Measurements from ENCODE around the gene ADRA1B. TPM values are rescaled to one million over a fixed set of nuclear protein-coding genes. Genes with fewer than 3 reads are reported as not detected.

Gene ADRA1B
- total RNA-seq, 1 donor from 2014 or later = 0.66 TPM

DNA sequence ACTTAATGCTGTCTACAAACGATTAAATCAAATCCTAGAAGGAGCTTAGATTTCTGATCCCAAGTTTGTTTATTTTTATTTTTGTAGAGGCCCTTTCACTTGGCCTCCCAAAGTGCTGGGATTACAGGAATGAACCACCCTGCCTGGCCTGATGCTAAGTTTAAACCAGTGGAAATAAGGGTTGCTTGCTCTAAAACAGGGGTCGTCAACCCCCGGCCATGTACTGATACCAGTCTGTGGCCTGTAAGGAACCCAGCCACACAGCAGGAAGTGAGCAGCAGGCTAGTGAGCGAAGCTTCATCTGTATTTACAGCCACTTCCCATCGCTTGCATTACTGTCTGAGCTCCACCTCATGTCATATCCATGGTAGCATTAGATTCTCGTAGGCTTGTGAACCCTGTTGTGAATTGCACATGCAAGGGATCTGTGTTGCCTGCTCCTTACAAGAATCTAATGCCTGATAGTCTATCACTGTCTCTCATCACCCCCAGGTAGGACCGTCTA is 104.0 kb downstream of the ADRA1B start:
- TF ChIP-seq, protein P1, sequence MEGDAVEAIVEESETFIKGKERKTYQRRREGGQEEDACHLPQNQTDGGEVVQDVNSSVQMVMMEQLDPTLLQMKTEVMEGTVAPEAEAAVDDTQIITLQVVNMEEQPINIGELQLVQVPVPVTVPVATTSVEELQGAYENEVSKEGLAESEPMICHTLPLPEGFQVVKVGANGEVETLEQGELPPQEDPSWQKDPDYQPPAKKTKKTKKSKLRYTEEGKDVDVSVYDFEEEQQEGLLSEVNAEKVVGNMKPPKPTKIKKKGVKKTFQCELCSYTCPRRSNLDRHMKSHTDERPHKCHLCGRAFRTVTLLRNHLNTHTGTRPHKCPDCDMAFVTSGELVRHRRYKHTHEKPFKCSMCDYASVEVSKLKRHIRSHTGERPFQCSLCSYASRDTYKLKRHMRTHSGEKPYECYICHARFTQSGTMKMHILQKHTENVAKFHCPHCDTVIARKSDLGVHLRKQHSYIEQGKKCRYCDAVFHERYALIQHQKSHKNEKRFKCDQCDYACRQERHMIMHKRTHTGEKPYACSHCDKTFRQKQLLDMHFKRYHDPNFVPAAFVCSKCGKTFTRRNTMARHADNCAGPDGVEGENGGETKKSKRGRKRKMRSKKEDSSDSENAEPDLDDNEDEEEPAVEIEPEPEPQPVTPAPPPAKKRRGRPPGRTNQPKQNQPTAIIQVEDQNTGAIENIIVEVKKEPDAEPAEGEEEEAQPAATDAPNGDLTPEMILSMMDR (IDR thresholded peaks at IDR 0.05; ENCODE audit: partially characterized antibody, unreplicated experiment) = no peak
- DNase-seq = no peak
- Mint-ChIP-seq H3K4me1 (ENCODE audit: low read depth, unreplicated experiment) (peaks cover 8% of the 10 kb centered on the region), H3K4me3 (ENCODE audit: unreplicated experiment) (no peak overlapping the region), H3K36me3 (ENCODE audit: unreplicated experiment) (no peaks in the 10 kb centered on the region), H3K27me3 (ENCODE audit: unreplicated experiment) (no peaks in the 10 kb centered on the region), H3K9me3 (ENCODE audit: unreplicated experiment) (no peaks in the 10 kb centered on the region), H3K27ac (ENCODE audit: unreplicated experiment) (no peak overlapping the region)

DNA sequence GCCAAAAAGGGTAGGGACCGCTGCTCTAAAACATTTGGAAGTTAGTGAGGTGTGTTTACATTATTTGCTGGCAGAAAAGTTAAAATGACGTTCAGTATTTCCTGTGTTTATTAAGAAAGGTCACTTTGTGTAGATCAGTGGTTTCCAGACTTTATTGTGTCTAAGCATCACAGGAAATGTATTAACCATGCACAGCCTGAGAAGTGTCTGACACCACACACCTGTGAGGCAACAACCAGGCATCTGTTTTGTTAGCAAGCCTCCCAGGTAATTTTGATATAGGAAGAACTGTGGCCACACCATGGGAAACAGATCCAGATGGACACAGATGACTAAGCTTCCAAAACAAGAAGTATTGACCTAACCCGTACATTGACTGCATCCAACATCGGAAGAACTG is 104.7 kb downstream of the ADRA1B start:
- Mint-ChIP-seq H3K4me3 (ENCODE audit: unreplicated experiment) (no peak overlapping the region), H3K9me3 (ENCODE audit: unreplicated experiment) (no peaks in the 10 kb centered on the region), H3K27me3 (ENCODE audit: unreplicated experiment) (no peaks in the 10 kb centered on the region), H3K36me3 (ENCODE audit: unreplicated experiment) (no peaks in the 10 kb centered on the region), H3K4me1 (ENCODE audit: low read depth, unreplicated experiment) (peaks cover 8% of the 10 kb centered on the region), H3K27ac (ENCODE audit: unreplicated experiment) (no peak overlapping the region)
- TF ChIP-seq, protein P1 (IDR thresholded peaks at IDR 0.05; ENCODE audit: partially characterized antibody, unreplicated experiment) = no peak
- no peak for DNase-seq

DNA sequence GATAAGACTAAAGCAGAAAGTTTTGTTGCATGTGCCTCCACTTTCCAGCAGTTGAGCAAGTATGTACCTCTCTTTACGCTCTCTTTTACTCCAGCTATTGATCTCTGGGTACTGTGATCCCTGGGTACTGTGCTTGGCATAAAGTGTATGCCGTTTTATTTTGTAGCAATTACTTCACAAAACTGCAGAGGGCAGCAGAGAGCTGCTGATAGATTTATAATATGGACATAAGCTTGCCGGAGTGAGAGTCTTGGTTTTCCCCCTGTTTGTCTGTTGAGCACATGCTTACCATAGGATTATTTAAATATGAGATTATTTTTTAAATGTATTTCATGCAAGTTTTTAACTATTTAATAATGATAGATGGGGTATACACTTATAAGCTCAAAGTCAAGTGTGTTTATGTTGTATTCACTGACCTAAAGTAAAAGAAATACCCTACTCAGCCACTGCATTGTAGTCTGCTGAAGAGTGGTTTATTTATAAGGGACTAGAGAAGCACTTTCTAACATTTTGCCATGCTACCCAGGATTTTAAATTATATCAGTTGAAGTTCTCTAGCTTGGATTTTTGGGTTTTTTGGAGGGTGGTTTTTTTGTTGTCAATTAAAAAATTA is 105.7 kb downstream of the ADRA1B start:
- Mint-ChIP-seq H3K4me1 (ENCODE audit: low read depth, unreplicated experiment) (peaks cover 8% of the 10 kb centered on the region), H3K4me3 (ENCODE audit: unreplicated experiment) (no peak overlapping the region), H3K9me3 (ENCODE audit: unreplicated experiment) (no peaks in the 10 kb centered on the region), H3K27ac (ENCODE audit: unreplicated experiment) (no peak overlapping the region), H3K36me3 (ENCODE audit: unreplicated experiment) (no peaks in the 10 kb centered on the region), H3K27me3 (ENCODE audit: unreplicated experiment) (no peaks in the 10 kb centered on the region)
- peak; percentile 24 for DNase-seq
- TF ChIP-seq, protein P1 (IDR thresholded peaks at IDR 0.05; ENCODE audit: partially characterized antibody, unreplicated experiment) = peak; percentile 93

Other genes with a start within 250 kb of the ADRA1B start
- 41.0 TPM for gene TTC1, start 92.7 kb downstream of the ADRA1B start, total RNA-seq (ENCODE audit: unreplicated experiment)
- gene PWWP2A, start 203.0 kb downstream of the ADRA1B start, total RNA-seq (ENCODE audit: unreplicated experiment) = 75.7 TPM